Upper lobe of left lung (tissue), 6 donors: ENCODE results near the gene THBS1. TPM values are rescaled to one million over a fixed set of nuclear protein-coding genes. Genes with fewer than 3 reads are reported as not detected.
A peak's percentile ranks its signal among the peaks of the same experiment; 100 is the strongest.

Source experiments
- ATAC-seq, 2 donors: fragments of 200-7000 bp; cut with Tn5 transposase; one replicate each; pipeline ENCODE4 v1.9.1; 2022; ENCODE audit warnings: mild to moderate bottlenecking in 2 of 2, moderate library complexity in 2 of 2; ENCODE audit not compliant: low FRiP score in 2 of 2
- DNase-seq, 2 donors: peaks; one replicate each; pipeline ENCODE4 v3.0.0-alpha.2; 2019 to 2020
- H3K27ac ChIP-seq, 4 donors: fragments of 200-600 bp; sonication (generic); one replicate each; pipeline ENCODE4 v1.5.1; 2016 to 2019
- H3K27me3 ChIP-seq, 4 donors: fragments of 200-600 bp; sonication (generic); one replicate each; pipeline ENCODE4 v1.5.1; 2017 to 2019
- H3K36me3 ChIP-seq, 4 donors: fragments of 200-600 bp; sonication (generic); one replicate each; pipeline ENCODE4 v1.5.1; 2016 to 2019
- H3K4me1 ChIP-seq, 4 donors: fragments of 200-600 bp; sonication (generic); one replicate each; pipeline ENCODE4 v1.5.1; 2018 to 2019
- H3K4me3 ChIP-seq, 4 donors: fragments of 200-600 bp; sonication (generic); one replicate each; pipeline ENCODE4 v1.5.1; 2017 to 2019; ENCODE audit warnings: mild to moderate bottlenecking in 2 of 4, moderate library complexity in 1 of 4
- H3K9me3 ChIP-seq, 4 donors: fragments of 200-600 bp; sonication (generic); one replicate each; pipeline ENCODE4 v1.5.1; 2018 to 2019
- CTCF ChIP-seq, 6 experiments: fragments of 450-650 bp in 4 of 6; fragments of 200-600 bp in 2 of 6; sonication (generic) in 2 of 6; IDR thresholded peaks; one replicate each; pipeline ENCODE4 v1.5.1; 2016 to 2019; ENCODE audit warnings: antibody characterized with exemption in 6 of 6
- EP300 ChIP-seq, 4 donors: sonication (generic); formaldehyde crosslinking; IDR thresholded peaks; one replicate each; pipeline ENCODE4 v1.5.1; 2017; ENCODE audit warnings: antibody characterized with exemption in 4 of 4, control low read depth in 2 of 4
- POLR2A ChIP-seq, 4 donors: fragments of 450-650 bp; IDR thresholded peaks; one replicate each; pipeline ENCODE4 v1.5.1; 2016 to 2017; ENCODE audit warnings: antibody characterized with exemption in 4 of 4, mild to moderate bottlenecking in 2 of 4
- POLR2AphosphoS5 ChIP-seq, 2 donors: sonication (generic); formaldehyde crosslinking; IDR thresholded peaks; one replicate each; pipeline ENCODE4 v1.5.1; 2017; ENCODE audit warnings: antibody characterized with exemption in 2 of 2
- WGBS, 2 donors: methylation state at CpG; one replicate each; pipeline ENCODE4 v1.1.5; 2017 to 2018; 5-methylcytosine and 5-hydroxymethylcytosine counted together
- total RNA-seq, 6 donors: library from RNA; depleted of rRNA in 4 of 6; stranded (reverse); fragments of >200 nt in 4 of 6; gene quantifications; one replicate each; pipeline versions ENCODE4 v1.1.0 to v1.2.1, GENCODE V29; 2016 to 2021
- donor health status: DM: no; HTN: no; CAD: no; lungs with moderate emphysema.
- donor health status: DM: no; HTN: yes; CAD: no; lungs with severe emphysema.

Gene THBS1
- total RNA-seq, 6 donors from 2014 or later: 405 to 497 (median 457) TPM

GRCh38 chr15:39625451-39625850 lies 44.6 kb downstream of the THBS1 start:
- ATAC-seq (no peak), DNase-seq (no peak)
- Histone ChIP-seq H3K27ac (peak overlapping the region; percentile 49 to 76 (median 74)), H3K4me1 (peaks cover 23 to 34% (median 31%) of the 10 kb centered on the region in 4 donors), H3K9me3 (no peaks in the 10 kb centered on the region), H3K4me3 (no peak overlapping the region), H3K27me3 (no peaks in the 10 kb centered on the region), H3K36me3 (no peaks in the 10 kb centered on the region)
- WGBS, 2 donors: 61 to 89% methylated on average over 4 of the region's 4 CpGs
- TF ChIP-seq POLR2A (IDR thresholded peaks at IDR 0.05): no peak
- TF ChIP-seq EP300 (IDR thresholded peaks at IDR 0.05): no peak
- TF ChIP-seq CTCF (IDR thresholded peaks at IDR 0.05): no peak
- no peak for TF ChIP-seq POLR2AphosphoS5 (IDR thresholded peaks at IDR 0.05)

- Histone ChIP-seq H3K27ac (peak overlapping the region in 3 of 4 donors; percentile 73 to 76 (median 75)), H3K27me3 (no peaks in the 10 kb centered on the region), H3K4me1 (peaks cover 23 to 34% (median 31%) of the 10 kb centered on the region in 4 donors), H3K9me3 (no peaks in the 10 kb centered on the region), H3K4me3 (no peak overlapping the region), H3K36me3 (no peaks in the 10 kb centered on the region)
- DNase-seq (no peak), ATAC-seq (no peak)
- no peak for TF ChIP-seq CTCF (IDR thresholded peaks at IDR 0.05)
- TF ChIP-seq EP300 (IDR thresholded peaks at IDR 0.05): no peak
- no peak for TF ChIP-seq POLR2AphosphoS5 (IDR thresholded peaks at IDR 0.05)
- TF ChIP-seq POLR2A (IDR thresholded peaks at IDR 0.05): no peak
Measured at GRCh38 chr15:39625856-39626255, 45.0 kb downstream of the THBS1 start.

DNA sequence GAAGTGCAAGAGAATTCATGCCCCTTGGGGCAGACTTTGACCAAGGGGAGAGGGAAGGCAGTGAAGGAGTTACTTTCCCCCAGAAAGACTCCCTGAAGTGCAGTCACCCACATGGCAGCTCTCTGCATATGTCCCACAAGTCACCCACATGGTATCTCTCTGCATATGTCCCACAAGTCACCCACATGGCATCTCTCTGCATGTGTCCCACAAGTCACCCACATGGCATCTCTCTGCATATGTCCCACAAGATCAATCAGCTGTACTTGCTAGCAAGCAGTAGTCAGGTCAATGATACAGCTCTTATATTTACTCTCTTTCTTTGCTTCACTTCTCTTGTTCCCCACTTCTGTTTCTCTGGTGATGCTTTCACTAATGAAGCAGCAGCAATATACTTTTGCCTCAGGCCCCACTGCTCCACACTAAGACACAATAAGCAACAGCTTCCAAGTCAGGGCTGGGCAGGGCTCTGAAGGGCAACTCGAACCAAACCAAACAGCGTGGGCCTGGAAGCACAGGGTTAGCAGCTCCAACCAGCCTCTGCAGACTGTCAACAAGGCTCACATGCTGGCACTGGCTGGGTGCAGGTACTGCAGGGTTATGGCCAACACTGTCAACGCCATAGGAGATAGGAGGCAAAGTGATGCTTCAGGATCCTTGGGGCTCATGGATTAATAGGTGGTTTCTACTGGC lies 46.7 kb downstream of the THBS1 start:
- ATAC-seq: no peak
- peaks cover 23 to 34% (median 31%) of the 10 kb centered on the region in 4 donors for H3K4me1 ChIP-seq
- peak overlapping the region in 3 of 4 donors; percentile 7 to 59 (median 24) for H3K27ac ChIP-seq
- no peaks in the 10 kb centered on the region for H3K9me3 ChIP-seq
- no peak for TF ChIP-seq POLR2AphosphoS5 (IDR thresholded peaks at IDR 0.05)
- TF ChIP-seq EP300 (IDR thresholded peaks at IDR 0.05): no peak
- TF ChIP-seq POLR2A (IDR thresholded peaks at IDR 0.05): no peak
- no peak for TF ChIP-seq CTCF (IDR thresholded peaks at IDR 0.05)
- H3K36me3 ChIP-seq: no peaks in the 10 kb centered on the region
- 84 to 85% methylated on average over 3 of the region's 3 CpGs for WGBS, 2 donors
- no peaks in the 10 kb centered on the region for H3K27me3 ChIP-seq
- no peak for DNase-seq
- no peak overlapping the region for H3K4me3 ChIP-seq

DNA sequence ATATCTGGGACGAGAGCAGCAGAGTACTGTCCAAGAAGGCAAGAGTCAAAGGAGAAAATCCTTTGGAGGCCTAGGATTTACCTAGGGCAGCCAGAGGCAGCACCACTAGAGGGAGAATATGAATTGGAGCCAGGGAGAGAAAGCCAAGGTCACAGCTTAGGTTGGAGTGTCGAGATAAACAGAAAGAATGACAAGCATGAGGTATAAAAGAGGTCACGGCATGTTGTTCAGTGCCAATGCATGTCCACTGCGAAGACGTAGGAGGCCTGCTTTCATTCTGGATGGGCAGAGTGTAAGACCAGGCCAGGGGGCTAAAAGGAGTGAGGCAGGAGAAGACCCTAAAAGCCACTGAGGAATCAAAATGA lies 47.2 kb downstream of the THBS1 start:
- no peak for DNase-seq
- peaks cover 23 to 34% (median 31%) of the 10 kb centered on the region in 4 donors for H3K4me1 ChIP-seq

More for the DNA sequence above, 47.2 kb downstream of the THBS1 start:
- Histone ChIP-seq H3K27ac (peak overlapping the region; percentile 1 to 59 (median 16)), H3K9me3 (no peaks in the 10 kb centered on the region), H3K4me3 (no peak overlapping the region), H3K27me3 (no peaks in the 10 kb centered on the region), H3K36me3 (no peaks in the 10 kb centered on the region)
- TF ChIP-seq CTCF (IDR thresholded peaks at IDR 0.05): peak in 1 of 6 experiments; percentile 32
- no peak for TF ChIP-seq POLR2AphosphoS5 (IDR thresholded peaks at IDR 0.05)
- ATAC-seq: no peak
- 64 to 71% methylated on average over 5 of the region's 5 CpGs for WGBS, 2 donors
